NCI-H2196 (cell line): ENCODE measurements around the gene EYS.

Experiments
- DNase-seq: peaks from one replicate; lab custom pipeline; 2025; ENCODE audit not compliant: unreplicated experiment; lab: John Stamatoyannopoulos, UW

The EYS gene

GRCh38 chr6:64404396-64404795, 1302.6 kb downstream of the EYS start:
- no peak for DNase-seq

- DNase-seq = no peak
These were observed 1323.7 kb downstream of the EYS start for GRCh38 chr6:64383277-64383676.

GRCh38 chr6:64376394-64376793, 1330.6 kb downstream of the EYS start:
- DNase-seq = no peak

- DNase-seq = no peak
These were observed 1349.6 kb downstream of the EYS start for GRCh38 chr6:64357430-64357829.

GRCh38 chr6:64347411-64347810, 1359.6 kb downstream of the EYS start:
- DNase-seq = no peak

- no peak for DNase-seq
These were observed 1371.8 kb downstream of the EYS start for GRCh38 chr6:64335195-64335594.

GRCh38 chr6:64334636-64335035, 1372.4 kb downstream of the EYS start:
- DNase-seq = no peak

GRCh38 chr6:64330694-64331307, 1376.2 kb downstream of the EYS start:
- DNase-seq = peak; percentile 33

GRCh38 chr6:64326939-64327338, 1380.1 kb downstream of the EYS start:
- no peak for DNase-seq

- DNase-seq = no peak
These were observed 1381.9 kb downstream of the EYS start for GRCh38 chr6:64325093-64325492.

GRCh38 chr6:64310214-64310613, 1396.8 kb downstream of the EYS start:
- DNase-seq = no peak

- DNase-seq = no peak
These were observed 1405.5 kb downstream of the EYS start for GRCh38 chr6:64301307-64302236.

GRCh38 chr6:64299176-64299575, 1407.8 kb downstream of the EYS start:
- DNase-seq = no peak

GRCh38 chr6:64294034-64294433, 1413.0 kb downstream of the EYS start:
- no peak for DNase-seq

- DNase-seq = no peak
These were observed 1413.7 kb downstream of the EYS start for GRCh38 chr6:64293298-64293697.

- DNase-seq = no peak
These were observed 1416.2 kb downstream of the EYS start for GRCh38 chr6:64290867-64291266.

- no peak for DNase-seq
These were observed 1417.1 kb downstream of the EYS start for GRCh38 chr6:64289931-64290330.

- DNase-seq = no peak
These were observed 1418.7 kb downstream of the EYS start for GRCh38 chr6:64288351-64288750.

- no peak for DNase-seq
These were observed 1425.9 kb downstream of the EYS start for GRCh38 chr6:64281167-64281566.

GRCh38 chr6:64280569-64280968, 1426.5 kb downstream of the EYS start:
- no peak for DNase-seq

- no peak for DNase-seq
These were observed 1436.9 kb downstream of the EYS start for GRCh38 chr6:64270083-64270482.

GRCh38 chr6:64266351-64266821, 1440.6 kb downstream of the EYS start:
- no peak for DNase-seq
